Stimulated activated CD8-positive, alpha-beta memory T cell treated with anti-CD3 and anti-CD28 coated beads, Interleukin-4, amount 100 ng/mL, for 24 hours (primary cell): Measurements from ENCODE around the gene DDIAS.
A peak's percentile ranks its signal among the peaks of the same experiment; 100 is the strongest.
"Not testable (repeated sequence)": the region's sequence is repeated elsewhere in the genome, so short reads cannot be mapped to it uniquely, and the experiment has no call there.

Experiments used
- DNase-seq: peaks from one replicate; pipeline ENCODE4 v3.0.0-alpha.2; 2020; ENCODE audit warnings: low read depth

Gene DDIAS, protein sequence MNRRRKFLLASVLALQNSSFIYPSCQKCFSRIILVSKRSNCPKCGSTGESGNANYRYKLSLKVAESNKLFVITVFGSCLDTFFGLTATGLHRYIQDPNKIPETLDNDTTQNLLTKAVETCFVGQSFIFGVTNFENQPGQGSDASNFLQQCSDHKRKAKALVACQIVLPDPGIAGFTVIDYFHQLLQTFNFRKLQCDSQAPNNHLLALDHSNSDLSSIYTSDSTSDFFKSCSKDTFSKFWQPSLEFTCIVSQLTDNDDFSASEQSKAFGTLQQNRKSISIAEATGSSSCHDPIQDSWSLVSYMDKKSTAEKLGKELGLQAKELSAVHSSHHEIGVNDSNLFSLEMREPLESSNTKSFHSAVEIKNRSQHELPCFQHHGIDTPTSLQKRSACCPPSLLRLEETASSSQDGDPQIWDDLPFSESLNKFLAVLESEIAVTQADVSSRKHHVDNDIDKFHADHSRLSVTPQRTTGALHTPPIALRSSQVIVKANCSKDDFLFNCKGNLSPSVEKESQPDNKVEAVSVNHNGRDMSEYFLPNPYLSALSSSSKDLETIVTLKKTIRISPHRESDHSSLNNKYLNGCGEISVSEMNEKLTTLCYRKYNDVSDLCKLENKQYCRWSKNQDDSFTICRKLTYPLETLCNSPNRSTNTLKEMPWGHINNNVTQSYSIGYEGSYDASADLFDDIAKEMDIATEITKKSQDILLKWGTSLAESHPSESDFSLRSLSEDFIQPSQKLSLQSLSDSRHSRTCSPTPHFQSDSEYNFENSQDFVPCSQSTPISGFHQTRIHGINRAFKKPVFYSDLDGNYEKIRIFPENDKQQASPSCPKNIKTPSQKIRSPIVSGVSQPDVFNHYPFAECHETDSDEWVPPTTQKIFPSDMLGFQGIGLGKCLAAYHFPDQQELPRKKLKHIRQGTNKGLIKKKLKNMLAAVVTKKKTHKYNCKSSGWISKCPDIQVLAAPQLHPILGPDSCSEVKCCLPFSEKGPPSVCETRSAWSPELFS

DNA sequence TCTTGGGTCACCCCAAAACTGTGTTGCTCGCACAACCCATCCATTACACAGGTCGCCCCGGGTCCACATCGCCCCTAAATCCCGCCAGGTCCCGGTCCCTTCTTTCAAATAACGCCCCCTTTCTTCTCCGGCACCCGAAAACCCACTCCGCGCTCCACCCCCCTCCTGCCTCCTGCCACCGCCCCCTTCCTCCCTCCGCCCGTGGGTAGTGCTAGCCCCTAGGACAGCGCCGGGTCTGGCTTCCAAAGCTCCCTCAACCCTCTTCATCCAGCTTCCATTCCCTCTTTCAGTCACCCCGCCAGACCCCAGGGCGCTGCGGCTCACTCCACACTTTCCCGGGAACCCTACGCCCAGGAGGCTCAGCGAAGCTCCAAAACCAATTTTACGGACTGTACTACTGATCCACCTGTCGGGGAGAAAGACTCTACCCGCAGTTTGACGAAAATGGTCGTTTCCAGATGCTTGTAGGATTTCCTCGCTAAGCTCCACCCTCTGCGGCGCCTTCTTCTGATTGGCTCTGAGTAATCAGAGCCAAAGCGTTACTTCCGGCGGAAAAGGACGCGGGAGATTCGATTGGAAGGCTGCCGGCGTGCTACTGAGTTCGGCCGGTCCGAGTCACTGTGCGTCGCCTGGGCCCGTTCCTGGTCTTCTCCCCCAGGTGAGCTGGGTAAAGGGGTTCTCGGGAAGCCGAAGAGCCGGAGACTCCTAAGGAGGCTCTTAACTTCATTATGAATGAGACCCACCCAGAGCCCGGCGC lies at the start of gene DDIAS:
Gene DDIAS, plus strand, starts transcription at position 572 of the 757 bp plus-strand sequence. CDS start 13,003 bp downstream, outside the sequence.
- DNase-seq: peak; percentile 88

DNA sequence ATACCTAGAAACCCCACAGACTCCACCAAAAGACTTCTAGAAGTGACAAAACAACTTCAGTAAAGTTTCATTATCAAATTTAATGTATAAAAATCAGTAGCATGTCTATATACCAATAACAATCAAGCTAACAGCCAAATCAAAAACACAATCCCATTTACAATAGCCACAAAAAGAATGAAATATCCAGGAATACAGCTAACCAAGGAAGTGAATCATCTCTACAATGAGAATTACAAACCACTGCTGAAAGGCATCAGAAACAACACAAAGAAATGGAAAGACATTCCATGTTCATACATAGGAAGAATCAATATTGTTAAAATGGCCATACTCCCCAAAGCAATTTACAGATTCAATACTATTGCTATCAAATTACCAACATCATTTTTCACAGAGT lies 47.3 kb upstream of the DDIAS start:
- no peak for DNase-seq

DNA sequence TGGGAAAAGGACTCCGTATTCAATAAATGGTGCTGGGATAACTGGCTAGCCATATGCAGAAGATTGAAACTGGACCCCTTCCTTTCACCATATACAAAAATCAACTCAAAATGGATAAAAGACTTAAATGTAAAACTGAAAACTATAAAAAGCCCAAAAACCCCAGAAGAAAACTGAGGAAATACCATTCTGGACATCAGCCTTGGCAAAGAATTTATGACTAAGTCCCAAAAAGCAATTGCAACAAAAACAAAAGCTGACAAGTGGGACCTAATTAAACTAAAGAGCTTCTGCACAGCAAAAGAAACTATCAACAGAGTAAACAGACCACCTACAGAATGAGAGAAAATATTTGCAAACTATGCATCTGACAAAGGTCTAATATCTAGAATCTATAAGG lies 46.6 kb upstream of the DDIAS start:
- not testable (repeated sequence) for DNase-seq

DNA sequence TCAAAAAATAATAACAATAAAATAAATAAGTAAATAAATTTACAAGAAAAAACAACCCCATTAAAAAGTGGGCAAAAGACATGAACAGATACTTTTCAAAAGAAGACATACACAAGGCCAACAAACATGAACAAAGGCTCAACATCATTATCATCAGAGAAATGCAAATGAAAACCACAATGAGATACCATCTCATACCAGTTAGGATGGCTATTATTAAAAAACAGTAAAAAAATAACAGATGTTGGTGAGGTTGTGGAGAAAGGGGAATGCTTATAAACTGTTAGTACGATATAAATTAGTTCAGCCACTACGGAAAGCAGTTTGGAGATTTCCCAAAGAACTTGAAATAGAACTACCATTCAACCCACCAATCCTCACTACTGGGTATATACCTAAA lies 45.9 kb upstream of the DDIAS start:
- DNase-seq: no peak

DNA sequence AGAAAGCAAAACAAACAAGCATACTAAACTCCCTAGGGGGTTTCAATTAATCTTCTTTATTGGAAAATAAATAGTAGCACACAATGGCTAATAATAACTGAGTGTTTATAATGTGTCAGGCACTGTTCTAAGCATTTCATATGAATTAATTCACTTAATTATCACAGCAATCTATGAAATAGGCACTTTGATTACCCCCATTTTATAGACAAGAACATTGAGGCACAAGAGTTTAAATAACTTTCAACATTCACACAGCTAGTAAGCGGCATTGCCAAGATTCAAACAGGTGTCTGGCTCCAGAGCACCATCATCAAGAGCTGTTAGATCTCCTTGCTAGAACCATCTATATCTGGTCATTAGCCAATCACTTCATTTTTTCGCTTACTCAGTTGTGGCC lies 44.4 kb upstream of the DDIAS start:
- DNase-seq: no peak

DNA sequence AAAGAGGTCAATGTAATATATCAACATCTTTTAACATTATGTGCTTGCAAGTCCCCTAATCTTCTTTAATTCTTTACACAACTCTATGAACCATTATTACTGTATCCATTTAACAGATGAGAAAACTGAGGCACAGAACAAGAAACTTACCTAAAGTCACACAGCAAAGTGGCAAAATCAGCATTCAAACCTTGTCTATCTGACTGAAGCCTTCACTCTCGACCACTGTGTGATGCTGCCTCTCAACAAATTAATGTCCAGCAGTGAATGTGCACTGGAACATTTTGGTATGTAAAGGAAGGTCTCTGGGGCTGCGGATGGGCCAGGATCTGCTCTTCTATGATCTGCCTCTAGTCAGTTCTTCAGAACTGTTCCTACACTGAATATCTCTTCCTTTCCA lies 43.4 kb upstream of the DDIAS start:
- DNase-seq: no peak

DNA sequence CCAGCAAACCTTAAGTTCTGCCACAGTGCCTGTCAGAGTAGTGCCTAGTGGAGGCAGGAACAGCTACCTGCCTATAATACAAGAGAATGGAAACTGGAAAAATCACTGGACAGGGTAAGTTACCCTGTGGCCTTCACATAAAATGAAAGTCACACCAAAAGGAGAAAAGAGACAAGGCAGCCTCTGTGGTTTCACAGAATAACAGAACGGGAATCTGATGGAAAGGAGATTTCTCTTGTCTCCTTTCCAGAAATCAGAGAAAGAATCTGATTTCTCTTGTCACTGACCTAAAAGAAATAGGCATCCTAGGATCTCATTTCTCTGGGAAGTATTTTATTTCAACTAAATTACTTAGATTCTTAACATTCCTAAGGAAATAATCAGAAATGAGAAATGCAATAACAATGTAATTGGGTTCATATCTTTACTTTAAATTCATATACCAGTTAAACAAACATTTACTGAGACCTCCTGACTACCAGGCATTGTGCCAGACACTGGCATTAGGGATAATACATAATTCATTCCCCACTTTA lies 42.9 kb upstream of the DDIAS start:
- no peak for DNase-seq

DNA sequence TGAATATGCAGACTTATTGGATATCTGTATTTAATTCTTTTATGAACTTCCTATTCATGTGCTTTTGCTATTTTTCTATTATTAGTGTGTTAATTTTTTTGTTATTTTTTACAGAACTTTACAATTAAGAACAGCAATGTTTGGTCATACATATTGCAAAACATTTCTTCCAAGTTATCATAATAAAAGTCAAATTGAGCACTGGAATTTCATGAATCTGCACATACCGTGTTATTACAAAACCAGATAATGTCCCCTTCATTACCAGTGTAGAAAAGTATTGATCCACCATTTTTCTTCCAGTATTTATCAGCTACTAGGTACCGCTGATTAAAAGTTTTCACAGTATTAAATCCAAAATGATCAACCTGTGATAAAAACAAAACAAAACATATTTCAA lies 41.8 kb upstream of the DDIAS start:
- DNase-seq: no peak

DNA sequence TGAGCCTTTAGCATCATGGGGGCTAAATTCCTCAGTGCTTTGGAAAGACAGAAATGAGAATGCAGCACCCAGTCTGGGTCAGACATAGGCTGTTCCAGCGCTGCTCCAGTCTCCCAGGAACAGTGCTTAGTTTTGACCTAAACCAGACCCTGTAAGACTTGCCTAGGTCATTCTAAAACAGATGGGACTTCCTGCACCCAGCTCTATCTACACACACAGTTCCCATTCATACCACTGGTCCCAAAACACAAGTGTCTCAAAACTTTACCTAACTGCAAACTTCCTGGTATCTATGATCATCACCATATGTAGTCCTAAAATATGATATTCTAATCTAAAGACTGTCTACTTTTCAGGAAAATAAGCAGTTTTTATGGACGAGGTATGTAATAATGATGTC lies 39.2 kb upstream of the DDIAS start:
- DNase-seq: no peak

DNA sequence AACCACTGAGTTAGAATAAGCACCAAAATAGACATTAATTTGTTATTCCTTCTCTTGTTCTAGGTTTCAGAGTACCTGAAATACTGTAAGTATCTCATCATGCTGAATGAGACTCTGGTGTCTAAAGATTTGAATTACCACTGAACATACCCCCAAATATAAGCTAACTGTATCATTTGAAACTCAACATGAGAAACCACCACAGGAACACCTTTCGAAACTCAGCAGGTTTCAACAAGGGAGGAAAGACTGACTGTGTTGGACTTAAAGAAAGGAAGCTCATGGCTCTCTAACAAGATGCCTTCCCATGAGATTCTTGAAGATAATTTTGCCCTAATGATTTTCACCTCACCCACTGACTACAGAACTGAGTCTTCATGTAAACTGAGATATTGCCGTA lies 38.3 kb upstream of the DDIAS start:
- no peak for DNase-seq

DNA sequence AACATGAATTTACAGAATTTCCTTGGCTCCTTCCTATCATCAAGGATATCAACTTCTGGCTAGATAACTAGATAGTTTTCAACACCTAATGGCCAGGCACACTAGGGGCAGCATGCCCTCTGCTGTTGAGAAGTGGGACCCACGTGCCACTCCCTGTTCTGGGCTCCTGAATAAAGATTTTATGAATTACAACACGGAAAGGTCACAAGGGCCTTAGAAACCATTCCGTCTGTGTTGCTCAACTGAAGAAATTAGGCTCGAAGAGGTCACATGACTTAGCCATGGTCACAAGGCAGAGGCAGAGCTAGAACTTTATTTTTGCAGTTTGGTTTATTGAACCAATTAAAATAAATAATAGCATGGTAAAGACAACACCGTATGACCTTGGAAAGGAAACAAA lies 37.3 kb upstream of the DDIAS start:
- no peak for DNase-seq

DNA sequence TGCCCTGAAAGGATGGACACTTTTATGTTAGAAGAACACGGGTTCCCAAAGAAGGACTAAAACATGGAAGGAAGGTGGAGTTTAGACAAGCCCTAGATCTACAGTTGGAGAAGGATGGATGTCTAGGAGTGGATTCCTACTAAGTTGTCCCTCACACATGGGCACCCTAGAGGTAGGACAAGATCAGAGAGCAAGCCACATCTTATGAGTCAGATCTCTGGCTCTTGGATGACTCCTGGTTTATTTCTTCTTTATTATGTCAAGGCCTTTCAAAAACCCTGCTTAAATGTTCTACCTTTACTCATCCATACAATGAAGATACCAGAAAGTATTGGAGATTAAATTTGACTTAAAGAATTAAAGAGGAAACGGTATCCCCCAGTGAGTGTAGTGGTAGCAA lies 35.7 kb upstream of the DDIAS start:
- no peak for DNase-seq

DNA sequence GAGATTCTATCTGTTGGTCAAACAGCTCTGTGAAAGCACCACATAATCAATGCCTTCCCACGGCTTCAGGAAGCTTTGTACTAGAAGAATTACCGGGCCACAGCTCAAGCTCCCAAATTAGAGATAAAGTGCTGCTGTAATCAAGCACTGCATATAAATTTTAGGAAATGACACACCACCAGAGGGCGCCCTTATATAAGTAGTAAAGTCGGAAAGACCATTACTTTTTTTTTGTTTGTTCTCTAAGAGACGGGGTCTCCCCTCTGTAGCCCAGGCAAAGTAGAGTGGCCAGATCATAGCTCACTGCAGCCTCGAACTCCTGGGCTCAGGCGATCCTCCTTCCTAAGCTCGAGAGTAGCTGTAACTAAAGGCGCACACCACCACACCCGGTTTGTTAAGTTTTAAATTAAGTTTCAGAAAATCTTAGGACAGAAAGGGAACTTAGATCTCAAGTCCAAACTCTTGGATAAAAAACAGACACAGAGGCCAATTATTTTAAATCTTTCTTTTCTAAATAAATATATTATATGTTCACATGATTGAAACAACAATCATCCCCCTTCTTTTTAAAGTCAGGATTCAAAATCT lies 33.9 kb upstream of the DDIAS start:
- peak; percentile 48 for DNase-seq

DNA sequence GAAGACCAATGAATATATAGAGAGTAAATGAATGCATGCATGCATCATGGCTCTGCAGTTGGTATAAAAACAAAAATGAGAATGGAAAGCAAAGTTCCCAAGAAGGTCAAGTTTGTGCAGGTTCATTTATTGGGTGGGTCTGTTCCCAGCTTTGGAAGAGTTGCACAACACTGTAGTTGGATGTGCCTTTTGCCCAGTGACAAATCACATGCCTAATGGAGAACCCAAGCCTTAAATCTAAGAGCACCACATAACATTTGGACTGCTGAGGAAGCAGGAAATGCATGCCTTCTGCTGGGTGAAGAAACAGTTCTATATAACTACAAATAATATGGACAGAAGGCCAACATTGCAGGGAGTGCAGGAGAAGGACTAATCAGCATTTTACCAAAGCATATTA lies 31.9 kb upstream of the DDIAS start:
- no peak for DNase-seq

DNA sequence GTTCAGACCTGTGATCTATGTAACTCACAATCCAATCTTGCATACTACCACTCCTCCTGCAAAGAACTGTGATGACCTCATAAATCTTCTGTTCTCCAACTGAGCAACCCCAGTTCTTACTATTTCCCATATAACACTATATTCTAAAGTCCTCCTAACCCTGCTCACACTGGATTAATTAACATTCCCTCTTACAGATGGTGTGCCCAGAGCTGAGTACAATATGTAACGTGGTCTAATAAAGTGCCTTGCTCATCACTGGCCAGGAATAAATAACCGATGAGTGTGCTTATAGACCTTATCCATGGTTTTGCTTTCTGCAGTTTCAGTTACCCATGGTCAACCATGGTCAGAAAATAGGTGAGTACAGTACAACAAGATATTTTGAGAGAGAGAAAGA lies 29.9 kb upstream of the DDIAS start:
- DNase-seq: no peak

DNA sequence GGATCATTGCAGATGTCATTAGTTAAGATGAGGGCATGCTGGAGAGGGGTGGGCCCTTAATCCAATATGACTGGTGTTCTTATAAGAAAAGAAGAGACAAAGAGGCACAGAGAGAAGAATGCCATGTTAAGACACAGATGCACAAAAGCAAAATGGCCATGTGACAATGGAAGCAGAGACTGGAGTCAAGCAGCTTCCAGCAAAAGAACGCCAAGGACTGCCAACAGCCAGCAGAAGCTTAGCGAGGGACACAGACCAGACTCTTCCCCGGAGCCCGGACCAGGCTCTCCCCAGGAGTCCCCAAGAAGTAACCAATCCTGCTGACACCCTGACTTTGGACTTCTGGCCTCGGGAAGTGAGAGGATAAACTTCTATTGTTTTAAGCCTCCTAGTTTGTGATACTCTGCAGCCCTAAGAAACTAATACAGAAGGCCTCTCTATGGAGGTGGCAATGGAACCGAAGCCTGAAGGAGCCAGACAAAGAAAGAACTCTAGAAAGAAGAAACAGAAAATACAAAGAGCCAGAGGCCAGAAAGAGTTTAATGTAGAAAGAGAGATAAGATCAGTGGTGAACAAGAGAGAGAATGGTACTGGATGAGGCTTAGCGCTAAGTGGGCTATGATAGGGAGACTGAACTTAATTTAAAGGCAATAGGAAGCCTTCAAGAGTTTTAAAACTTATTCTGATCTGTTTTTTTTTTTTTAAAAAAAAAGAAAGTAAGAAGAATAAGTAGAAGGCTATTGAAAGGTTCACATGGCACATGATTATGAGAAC lies 29.0 kb upstream of the DDIAS start:
- DNase-seq: no peak

DNA sequence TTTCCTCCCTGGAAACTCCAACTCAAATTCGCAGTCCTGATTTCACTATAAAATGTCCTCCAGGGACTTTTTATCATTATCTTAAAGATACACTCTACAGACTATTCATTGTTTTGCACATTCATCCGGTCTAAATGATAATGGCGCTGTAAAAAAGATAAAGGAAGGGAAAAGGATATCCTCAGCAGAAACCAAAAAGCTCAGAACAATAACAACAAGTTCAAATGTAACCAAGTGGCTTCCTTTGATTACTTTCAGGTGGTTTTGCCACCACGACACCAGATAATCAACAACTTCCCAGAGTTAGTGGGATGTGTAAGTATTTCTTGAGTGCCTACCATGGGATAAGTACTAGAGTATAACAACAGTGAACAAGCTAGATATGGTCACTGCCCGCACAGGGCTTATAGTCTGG lies 27.6 kb upstream of the DDIAS start:
- no peak for DNase-seq

DNA sequence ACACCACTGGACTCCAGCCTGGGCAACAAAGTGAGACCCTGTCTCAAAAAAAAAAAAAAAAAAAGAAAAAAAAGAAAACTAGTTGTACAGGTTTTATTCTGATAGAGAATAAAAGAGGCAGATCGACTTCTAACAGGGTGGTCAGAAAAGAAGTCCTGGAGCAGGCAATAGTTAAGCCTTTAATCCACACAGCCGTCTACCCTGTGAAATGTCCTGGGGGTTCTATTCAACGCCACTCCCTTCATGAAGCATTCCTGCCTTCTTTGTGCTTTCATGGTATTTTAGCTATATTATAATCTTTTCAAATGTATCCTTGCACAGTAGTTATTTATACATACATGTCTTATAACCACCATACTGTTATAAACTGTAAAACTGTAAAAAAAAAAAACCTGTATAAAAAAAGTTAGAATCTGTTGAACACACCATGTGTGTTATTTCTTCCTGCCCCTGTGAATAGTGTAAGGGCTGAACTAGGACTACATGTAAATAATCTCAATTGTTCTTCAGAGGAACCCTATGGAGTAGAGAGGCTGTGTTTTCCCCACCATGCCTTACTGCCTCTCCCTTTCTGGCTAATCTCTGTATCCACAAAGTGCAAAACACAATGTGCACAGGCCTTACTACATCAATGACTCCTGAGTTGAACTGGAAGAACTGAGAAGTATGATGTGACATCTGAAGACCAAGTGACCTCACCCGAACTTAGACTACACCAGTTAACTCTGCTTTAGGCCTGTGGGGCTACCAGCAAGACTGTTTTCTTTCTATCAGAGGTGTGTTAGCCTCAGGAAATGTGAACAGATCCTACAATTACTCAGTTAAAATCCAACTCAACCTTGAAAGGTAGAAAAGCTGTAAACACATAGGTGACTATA lies 26.7 kb upstream of the DDIAS start:
- no peak for DNase-seq

DNA sequence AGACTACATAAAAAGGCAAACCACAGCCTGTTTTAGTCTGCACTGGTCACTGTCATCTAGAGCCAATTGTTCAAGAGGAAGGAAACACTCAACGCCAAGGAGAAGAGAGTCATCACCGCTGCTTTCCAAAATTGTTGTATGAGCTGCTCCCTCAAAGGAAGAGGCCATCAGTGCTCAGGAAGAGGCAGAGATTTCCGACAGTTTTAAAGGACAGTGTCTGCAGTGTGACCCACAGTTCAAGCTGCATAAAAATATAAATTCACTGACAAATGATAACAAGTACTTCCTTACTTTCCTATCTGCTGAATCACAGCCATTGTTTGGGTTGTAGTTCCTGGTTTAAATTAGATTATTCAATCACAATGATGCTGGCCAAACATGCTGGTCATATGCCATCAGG lies 17.7 kb upstream of the DDIAS start:
- DNase-seq: no peak
